Endothelial cell (in vitro differentiated cells): ENCODE results near the gene RABL6. TPM values are rescaled to one million over a fixed set of nuclear protein-coding genes. Genes with fewer than 3 reads are reported as not detected.
A peak's percentile ranks its signal among the peaks of the same experiment; 100 is the strongest.

ENCODE experiments used
- DNase-seq: peaks from one replicate; pipeline ENCODE4 v3.0.0; 2021; ENCODE audit warnings: low spot score
- H3K27ac Mint-ChIP-seq: one replicate; pipeline ENCODE4 v1.8.0; 2021; ENCODE audit warnings: mixed read lengths, inconsistent platforms; ENCODE audit not compliant: unreplicated experiment
- H3K27me3 Mint-ChIP-seq: one replicate; pipeline ENCODE4 v1.8.0; 2021; ENCODE audit warnings: mild to moderate bottlenecking, moderate library complexity, mixed read lengths, inconsistent platforms; ENCODE audit not compliant: unreplicated experiment
- H3K36me3 Mint-ChIP-seq: one replicate; pipeline ENCODE4 v1.8.0; 2021; ENCODE audit warnings: mild to moderate bottlenecking, low read depth, mixed read lengths, inconsistent platforms; ENCODE audit not compliant: unreplicated experiment
- H3K4me1 Mint-ChIP-seq: one replicate; pipeline ENCODE4 v1.8.0; 2021; ENCODE audit warnings: mild to moderate bottlenecking, mixed read lengths, inconsistent platforms; ENCODE audit not compliant: unreplicated experiment
- H3K4me3 Mint-ChIP-seq: one replicate; pipeline ENCODE4 v1.8.0; 2021; ENCODE audit warnings: mild to moderate bottlenecking, mixed read lengths, inconsistent platforms; ENCODE audit not compliant: unreplicated experiment
- H3K9me3 Mint-ChIP-seq: one replicate; pipeline ENCODE4 v1.8.0; 2021; ENCODE audit warnings: mixed read lengths, inconsistent platforms; ENCODE audit not compliant: unreplicated experiment
- total RNA-seq: library from RNA; stranded (reverse); fragmentation: NEBNext Ultra II Directional; extraction: Animal tissue kit (Norgen Biotek cat#: 25700); gene quantifications from one replicate; pipeline ENCODE4 v1.2.1, GENCODE V29; 2021; ENCODE audit not compliant: unreplicated experiment
- TF ChIP-seq, protein P1 (sequence below): fragments of 200-600 bp; sonication (generic); IDR thresholded peaks from one replicate; pipeline ENCODE4 v1.5.0; 2021; ENCODE audit warnings: antibody characterized with exemption; ENCODE audit not compliant: unreplicated experiment

The RABL6 gene
- total RNA-seq, 1 donor from 2014 or later, result 88.4 TPM

GRCh38 chr9:136790640-136791515, 16.9 kb upstream of the RABL6 start, which contains the start of gene TMEM141:
Gene TMEM141, plus strand, starts transcription at chr9:136791344. Its CDS starts 27 bp downstream, at chr9:136791371.
- TF ChIP-seq, protein P1, sequence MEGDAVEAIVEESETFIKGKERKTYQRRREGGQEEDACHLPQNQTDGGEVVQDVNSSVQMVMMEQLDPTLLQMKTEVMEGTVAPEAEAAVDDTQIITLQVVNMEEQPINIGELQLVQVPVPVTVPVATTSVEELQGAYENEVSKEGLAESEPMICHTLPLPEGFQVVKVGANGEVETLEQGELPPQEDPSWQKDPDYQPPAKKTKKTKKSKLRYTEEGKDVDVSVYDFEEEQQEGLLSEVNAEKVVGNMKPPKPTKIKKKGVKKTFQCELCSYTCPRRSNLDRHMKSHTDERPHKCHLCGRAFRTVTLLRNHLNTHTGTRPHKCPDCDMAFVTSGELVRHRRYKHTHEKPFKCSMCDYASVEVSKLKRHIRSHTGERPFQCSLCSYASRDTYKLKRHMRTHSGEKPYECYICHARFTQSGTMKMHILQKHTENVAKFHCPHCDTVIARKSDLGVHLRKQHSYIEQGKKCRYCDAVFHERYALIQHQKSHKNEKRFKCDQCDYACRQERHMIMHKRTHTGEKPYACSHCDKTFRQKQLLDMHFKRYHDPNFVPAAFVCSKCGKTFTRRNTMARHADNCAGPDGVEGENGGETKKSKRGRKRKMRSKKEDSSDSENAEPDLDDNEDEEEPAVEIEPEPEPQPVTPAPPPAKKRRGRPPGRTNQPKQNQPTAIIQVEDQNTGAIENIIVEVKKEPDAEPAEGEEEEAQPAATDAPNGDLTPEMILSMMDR, result no peak

GRCh38 chr9:136791516-136792276, 16.1 kb upstream of the RABL6 start:
- no peaks in the 10 kb centered on the region for H3K27me3 Mint-ChIP-seq
- H3K36me3 Mint-ChIP-seq, result peaks cover 5% of the 10 kb centered on the region
- peak; percentile 56 for DNase-seq
- H3K9me3 Mint-ChIP-seq, result no peaks in the 10 kb centered on the region
- peak overlapping the region; percentile 30 for H3K27ac Mint-ChIP-seq
- TF ChIP-seq, protein P1, result peak; percentile 100
- peak overlapping the region; percentile 82 for H3K4me3 Mint-ChIP-seq
- H3K4me1 Mint-ChIP-seq, result peaks cover 15% of the 10 kb centered on the region

More at GRCh38 chr9:136790640-136791515, 16.9 kb upstream of the RABL6 start, which contains the start of gene TMEM141:
- DNase-seq, result peak; percentile 100
- Mint-ChIP-seq H3K27me3 (no peaks in the 10 kb centered on the region), H3K4me3 (peak within 1 kb of the TSS; percentile 82), H3K36me3 (peaks cover 5% of the 10 kb centered on the region), H3K9me3 (no peaks in the 10 kb centered on the region), H3K27ac (peak within 1 kb of the TSS; percentile 30), H3K4me1 (peaks cover 8% of the 10 kb centered on the region)

DNA sequence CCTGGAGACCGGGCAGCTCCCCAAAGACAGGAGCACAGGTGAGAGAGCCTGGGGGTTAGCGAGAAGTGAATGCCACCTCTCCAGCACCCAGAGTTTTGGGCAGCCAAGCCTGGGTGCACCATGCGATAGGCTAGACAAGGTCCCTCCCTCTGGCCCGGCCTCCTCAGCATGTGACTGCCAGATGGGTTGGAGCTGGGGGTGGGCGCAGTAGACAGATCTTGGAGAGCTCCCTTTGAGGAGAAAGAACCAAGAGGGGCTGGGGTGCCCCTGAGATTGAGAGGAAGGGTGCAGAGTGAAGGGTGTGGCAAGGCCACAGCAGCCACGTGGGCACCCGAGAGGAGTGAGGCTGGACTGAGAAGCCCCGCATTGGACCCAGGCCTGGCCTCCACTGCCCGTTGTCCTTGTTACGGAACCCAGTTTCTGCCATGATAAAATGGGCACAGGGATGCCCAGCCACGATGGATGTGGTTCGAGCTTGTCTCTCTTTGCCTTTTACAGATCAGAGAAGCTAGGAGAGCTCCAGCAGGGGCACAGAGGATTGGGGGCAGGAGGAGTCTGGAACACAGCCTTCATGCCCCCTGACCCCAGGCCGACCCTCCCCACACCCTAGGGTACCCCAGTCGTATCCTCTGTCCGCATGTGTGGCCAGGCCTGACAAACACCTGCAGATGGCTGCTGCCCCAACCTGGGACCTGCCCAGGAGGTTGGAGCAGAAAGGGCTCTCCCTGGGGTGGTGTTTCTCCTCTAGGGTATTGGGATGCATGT, 15.2 kb upstream of the RABL6 start:
- DNase-seq, result no peak
- H3K9me3 Mint-ChIP-seq, result no peaks in the 10 kb centered on the region
- H3K4me1 Mint-ChIP-seq, result peaks cover 21% of the 10 kb centered on the region
- H3K36me3 Mint-ChIP-seq, result peaks cover 5% of the 10 kb centered on the region
- TF ChIP-seq, protein P1, result no peak
- H3K27ac Mint-ChIP-seq, result peak overlapping the region; percentile 30
- H3K27me3 Mint-ChIP-seq, result peaks cover 3% of the 10 kb centered on the region
- peak overlapping the region; percentile 76 for H3K4me3 Mint-ChIP-seq

- peaks cover 5% of the 10 kb centered on the region for H3K36me3 Mint-ChIP-seq
- no peak overlapping the region for H3K4me3 Mint-ChIP-seq
- no peak for DNase-seq
- peaks cover 21% of the 10 kb centered on the region for H3K4me1 Mint-ChIP-seq
- H3K27me3 Mint-ChIP-seq, result peaks cover 3% of the 10 kb centered on the region
- H3K27ac Mint-ChIP-seq, result no peak overlapping the region
- TF ChIP-seq, protein P1, result no peak
- no peaks in the 10 kb centered on the region for H3K9me3 Mint-ChIP-seq
Measured at GRCh38 chr9:136793086-136793946, 14.4 kb upstream of the RABL6 start.
